H1 (cell line): ENCODE results near the gene DRAXIN. TPM values are rescaled to one million over a fixed set of nuclear protein-coding genes. Genes with fewer than 3 reads are reported as not detected.

Experiments used
- CTCF ChIA-PET: fragments of 300-600 bp; sonication (Branson Sonifier 250); formaldehyde crosslinking; loops from one replicate; lab custom pipeline; 2021; ENCODE audit not compliant: partially characterized antibody; lab: Charles Lee
- POLR2A ChIA-PET: fragments of 300-600 bp; sonication (Branson Sonifier 250); formaldehyde crosslinking; loops from one replicate; lab custom pipeline; 2021; ENCODE audit warnings: inconsistent platforms; ENCODE audit not compliant: partially characterized antibody; lab: Charles Lee
- DNase-seq, 2 experiments: peaks; one replicate each; pipeline versions ENCODE4 v3.0.0 to v3.0.0-alpha.2; 2010 to 2022; ENCODE audit warnings: low spot score in 2 of 2, low read depth in 1 of 2, mixed read lengths in 1 of 2
- FAIRE-seq: peaks from 2 replicates; lab custom pipeline; 2011; peaks lifted over from hg19 to GRCh38; lab: Jason Lieb, UNC
- H2AFZ ChIP-seq: 2 replicates; pipeline ENCODE4 v1.8.1; 2012; ENCODE audit warnings: low read length, inconsistent platforms
- H2AK5ac ChIP-seq: 2 replicates; pipeline ENCODE4 v1.6.1; 2013; ENCODE audit warnings: low read depth, low read length
- H2BK120ac ChIP-seq: replicated peaks from 2 replicates; pipeline ENCODE3; 2013; ENCODE audit warnings: low read depth, low read length, inconsistent platforms
- H2BK12ac ChIP-seq: 2 replicates; pipeline ENCODE4 v1.6.1; 2013; ENCODE audit warnings: low read depth, low read length
- H2BK15ac ChIP-seq: 2 replicates; pipeline ENCODE4 v1.6.1; 2013; ENCODE audit warnings: low read length
- H2BK20ac ChIP-seq: 2 replicates; pipeline ENCODE4 v1.6.1; 2013; ENCODE audit warnings: low read length
- H2BK5ac ChIP-seq: 2 replicates; pipeline ENCODE4 v1.6.1; 2013; ENCODE audit warnings: low read depth, low read length
- H3K14ac ChIP-seq: 2 replicates; pipeline ENCODE4 v1.6.1; 2013; ENCODE audit warnings: inconsistent platforms; ENCODE audit not compliant: insufficient read length
- H3K18ac ChIP-seq: 2 replicates; pipeline ENCODE4 v1.6.1; 2013; ENCODE audit warnings: low read length; ENCODE audit errors: extremely low read depth
- H3K23ac ChIP-seq: 2 replicates; pipeline ENCODE4 v1.6.1; 2013; ENCODE audit warnings: inconsistent platforms; ENCODE audit not compliant: insufficient read length
- H3K23me2 ChIP-seq: 2 replicates; pipeline ENCODE4 v1.6.1; 2013; ENCODE audit warnings: low read depth, low read length
- H3K27ac ChIP-seq: 2 replicates; pipeline ENCODE4 v1.6.1; 2011; ENCODE audit warnings: low read depth, low read length, inconsistent platforms
- H3K27me3 ChIP-seq, 4 experiments: replicated peaks in 1 of 4; 1 replicate in 1 of 4; 2 replicates in 3 of 4; pipeline versions ENCODE4 v1.6.1 to v1.8.1; 2011 to 2013; ENCODE audit warnings: low read length in 3 of 4, mild to moderate bottlenecking in 3 of 4, inconsistent platforms in 2 of 4, mixed read lengths in 2 of 4, moderate library complexity in 1 of 4; ENCODE audit not compliant: control insufficient read depth in 3 of 4, insufficient read depth in 3 of 4; ENCODE audit errors: extremely low read depth in 1 of 4
- H3K36me3 ChIP-seq, 4 experiments: 2 replicates each; pipeline versions ENCODE4 v1.6.1 to v1.8.1; 2011 to 2013; ENCODE audit warnings: mild to moderate bottlenecking in 4 of 4, low read length in 3 of 4, moderate library complexity in 2 of 4, control low read depth in 1 of 4, inconsistent platforms in 1 of 4; ENCODE audit not compliant: insufficient read depth in 4 of 4, control insufficient read depth in 2 of 4
- H3K4ac ChIP-seq: replicated peaks from 2 replicates; pipeline ENCODE3; 2013; ENCODE audit warnings: low read length, low read depth, mixed read lengths, inconsistent platforms; ENCODE audit not compliant: insufficient read length
- H3K4me1 ChIP-seq, 4 experiments: replicated peaks in 1 of 4; 1 replicate in 1 of 4; 2 replicates in 3 of 4; pipeline versions ENCODE4 v1.6.1 to v1.8.1; 2011 to 2013; ENCODE audit warnings: low read length in 3 of 4, inconsistent platforms in 2 of 4, mixed read lengths in 1 of 4; ENCODE audit not compliant: insufficient read depth in 4 of 4, control insufficient read depth in 3 of 4
- H3K4me2 ChIP-seq, 2 experiments: 2 replicates each; pipeline versions ENCODE4 v1.6.1 to v1.8.1; 2011 to 2013; ENCODE audit warnings: low read depth in 2 of 2, low read length in 2 of 2, control low read depth in 1 of 2, inconsistent platforms in 1 of 2, mild to moderate bottlenecking in 1 of 2; ENCODE audit not compliant: insufficient read depth in 1 of 2
- H3K4me3 ChIP-seq, 4 experiments: fragments of 200-600, 300-600 bp in 1 of 4; sonication (generic), shearing (Covaris generic), sonication (Bioruptor Twin) in 1 of 4; 2 replicates each; pipeline versions ENCODE4 v1.5.1 to v1.8.1; 2011 to 2016; ENCODE audit warnings: low read length in 4 of 4, low read depth in 3 of 4, control low read depth in 2 of 4, inconsistent platforms in 2 of 4, mild to moderate bottlenecking in 2 of 4, mixed read lengths in 1 of 4, moderate library complexity in 1 of 4; ENCODE audit not compliant: insufficient read depth in 2 of 4; ENCODE audit errors: extremely low read depth in 1 of 4
- H3K56ac ChIP-seq: replicated peaks from 2 replicates; pipeline ENCODE3; 2013; ENCODE audit warnings: low read depth, mild to moderate bottlenecking, mixed read lengths, low read length, inconsistent platforms; ENCODE audit not compliant: insufficient read length
- H3K79me1 ChIP-seq: 2 replicates; pipeline ENCODE4 v1.6.1; 2013; ENCODE audit warnings: low read depth, low read length, control low read depth
- H3K79me2 ChIP-seq, 2 experiments: 2 replicates each; pipeline versions ENCODE4 v1.6.1 to v1.8.1; 2012 to 2013; ENCODE audit warnings: low read length in 2 of 2, mild to moderate bottlenecking in 2 of 2, inconsistent platforms in 1 of 2; ENCODE audit not compliant: insufficient read depth in 2 of 2, control insufficient read depth in 1 of 2
- H3K9ac ChIP-seq, 4 experiments: replicated peaks in 1 of 4; 1 replicate in 1 of 4; 2 replicates in 3 of 4; pipeline versions ENCODE4 v1.6.1 to v1.8.1; 2011 to 2013; ENCODE audit warnings: low read depth in 3 of 4, low read length in 3 of 4, control low read depth in 2 of 4, mild to moderate bottlenecking in 2 of 4, moderate library complexity in 2 of 4, inconsistent platforms in 1 of 4; ENCODE audit errors: extremely low read depth in 1 of 4
- H3K9me3 ChIP-seq, 2 experiments: 2 replicates each; pipeline versions ENCODE4 v1.6.1 to v1.8.1; 2012 to 2013; ENCODE audit warnings: mild to moderate bottlenecking in 2 of 2, moderate library complexity in 2 of 2, control low read depth in 1 of 2, inconsistent platforms in 1 of 2, low read depth in 1 of 2, low read length in 1 of 2, mixed read lengths in 1 of 2; ENCODE audit not compliant: insufficient read depth in 2 of 2
- H4K20me1 ChIP-seq, 2 experiments: replicated peaks in 1 of 2; 2 replicates each; pipeline versions ENCODE3 to v1.8.1; 2011 to 2013; ENCODE audit warnings: inconsistent platforms in 2 of 2, low read length in 2 of 2, mild to moderate bottlenecking in 1 of 2; ENCODE audit not compliant: insufficient read depth in 2 of 2, control insufficient read depth in 1 of 2
- H4K5ac ChIP-seq: 2 replicates; pipeline ENCODE4 v1.6.1; 2013; ENCODE audit warnings: low read length, low read depth, mixed read lengths, inconsistent platforms; ENCODE audit not compliant: insufficient read length
- H4K8ac ChIP-seq: 2 replicates; pipeline ENCODE4 v1.8.0; 2013; ENCODE audit warnings: mild to moderate bottlenecking, moderate library complexity, low read length, inconsistent platforms; ENCODE audit not compliant: insufficient read depth; ENCODE audit errors: extremely low read depth
- H4K91ac ChIP-seq: replicated peaks from 2 replicates; pipeline ENCODE3; 2013; ENCODE audit warnings: low read length, mixed read lengths, inconsistent platforms; ENCODE audit not compliant: insufficient read length
- BACH1 ChIP-seq: IDR thresholded peaks from 2 replicates; pipeline ENCODE4 v1.6.1; 2012; ENCODE audit warnings: low read length, improper control_type of control experiment
- TEAD4 ChIP-seq: IDR thresholded peaks from 2 replicates; pipeline ENCODE4 v1.6.1; 2012; ENCODE audit warnings: low read depth, low read length, inconsistent platforms, mixed read lengths
- WGBS, 2 experiments: shearing (Covaris generic) in 1 of 2; methylation state at CpG; one replicate each; pipeline versions ENCODE4 v1.1.6 to v1.1.7; 2013 to 2015; ENCODE audit warnings: low lambda C conversion rate in 2 of 2, mixed read lengths in 2 of 2, inconsistent platforms in 1 of 2, low coverage in 1 of 2, missing lambda C conversion rate in 1 of 2; ENCODE audit not compliant: insufficient replicate concordance in 2 of 2, insufficient coverage in 1 of 2, insufficient read length in 1 of 2; ENCODE audit errors: extremely low coverage in 1 of 2, missing lambda C conversion rate in 1 of 2; 5-methylcytosine and 5-hydroxymethylcytosine counted together
- polyA plus RNA-seq, 7 experiments: library from polyadenylated mRNA; depleted of rRNA in 3 of 7; stranded (reverse) in 5 of 7; unstranded in 2 of 7; fragments of >200 nt in 5 of 7; fragments of 200-250 nt in 2 of 7; gene quantifications; 1 replicate in 5 of 7; 2 replicates in 1 of 7; 4 replicates in 1 of 7; pipeline versions ENCODE4 v1.2.1 to v1.2.3, GENCODE V29; 2011 to 2013; ENCODE audit warnings: missing spikeins in 2 of 7, mixed read lengths in 2 of 7
- total RNA-seq: library from RNA; stranded (reverse); fragmentation: NEBNext Ultra II Directional; extraction: Animal tissue kit (Norgen Biotek cat#: 25700); gene quantifications from 2 replicates; pipeline ENCODE4 v1.2.1, GENCODE V29; 2021

The DRAXIN gene
- total and polyA plus RNA-seq, 2 of the 8 experiments (the other 6 are each of a cell fraction or from before 2014, with no cell fraction given): 4.6 to 17.6 TPM

- CTCF ChIA-PET: interaction anchor here (0.6 to 2.3 kb wide), 11 partner anchors 9 to 66 kb away, joined by 3 to 7 read pairs (median 4); partner anchors contain the start of gene DRAXIN
- Histone ChIP-seq H3K79me2 (peaks cover 6 to 15% of the 10 kb centered on the region in 2 experiments; a peak in 2 of 4 replicates), H2BK120ac (no peak overlapping the region), H3K23me2 (peaks cover 6% of the 10 kb centered on the region), H4K5ac (no peak overlapping the region), H4K8ac (no peak overlapping the region), H4K91ac (peak overlapping the region; percentile 5), H4K20me1 (peaks cover 0 to 7% of the 10 kb centered on the region in 2 experiments), H2AK5ac (0 out of 2 replicates have a peak overlapping the region, but pooled peaks have one; percentile 87), H3K23ac (no peak overlapping the region), H3K14ac (no peak overlapping the region), H3K27me3 (no peaks in the 10 kb centered on the region; a peak in 1 of 7 replicates), H3K4ac (no peak overlapping the region), H3K18ac (peak overlapping the region; percentile 36), H3K9ac (no peak overlapping the region), H2BK12ac (peak overlapping the region; percentile 62; the same call in 1 of the 2 replicates), H3K4me3 (no peak overlapping the region; a peak in 1 of 8 replicates), H2AFZ (no peak overlapping the region), H2BK15ac (0 out of 2 replicates have a peak overlapping the region, but pooled peaks have one; percentile 25), H3K4me2 (peak overlapping the region; percentile 14 to 43; a peak in 3 of 4 replicates), H3K27ac (no peak overlapping the region), H2BK20ac (peak overlapping the region; percentile 73; the same call in 1 of the 2 replicates), H3K9me3 (no peaks in the 10 kb centered on the region), H3K56ac (no peak overlapping the region), H3K36me3 (peaks cover 0 to 6% (median 0%) of the 10 kb centered on the region in 4 experiments; a peak in 1 of 8 replicates), H3K79me1 (peaks cover 9% of the 10 kb centered on the region), H2BK5ac (peak overlapping the region; percentile 77; the same call in 1 of the 2 replicates), H3K4me1 (peaks cover 6 to 37% (median 27%) of the 10 kb centered on the region in 4 experiments)
- DNase-seq (peak in 1 of 2 experiments; percentile 58), FAIRE-seq (no peak)
- POLR2A ChIA-PET: interaction anchor here (0.8 to 32.0 kb wide), 8 partner anchors 10 to 209 kb away, joined by 3 to 1025 read pairs (median 4); partner anchors contain the start of genes AGTRAP, DRAXIN, FBXO6 and MAD2L2
- 78% methylated on average over 31 of the region's 34 CpGs; no CpG with 5 or more reads in 1 of the 2 experiments for WGBS, 2 experiments
- TF ChIP-seq TEAD4 (0 out of 2 replicates have a peak, but pooled peaks have one; percentile 13), BACH1 (no peak)
These were observed 9.3 kb downstream of the DRAXIN start for GRCh38 chr1:11700601-11701467.
